A549 (cell line): ENCODE data around the gene CHST11.

Source experiments
- CEBPB ChIP-seq, 2 experiments: fragments of >200 bp in 1 of 2; sonication (Bioruptor Twin) in 1 of 2; formaldehyde crosslinking in 1 of 2; IDR thresholded peaks; 2 replicates each; pipeline ENCODE4 v1.6.1; 2012 to 2016
- CTCF ChIP-seq: fragments of >200 bp; sonication (Bioruptor Twin); formaldehyde crosslinking; IDR thresholded peaks from 3 replicates; pipeline ENCODE4 v1.5.1; 2016
- EP300 ChIP-seq, 2 experiments: fragments of >200 bp; sonication (Bioruptor Twin); formaldehyde crosslinking; IDR thresholded peaks; 2 replicates in 1 of 2; 3 replicates in 1 of 2; pipeline ENCODE4 v1.6.1; 2016 to 2017
- JUNB ChIP-seq: fragments of >200 bp; sonication (Bioruptor Twin); formaldehyde crosslinking; IDR thresholded peaks from 2 replicates; pipeline ENCODE4 v1.6.1; 2016
- MAX ChIP-seq: IDR thresholded peaks from 2 replicates; pipeline ENCODE4 v1.6.1; 2012
- POLR2A ChIP-seq: IDR thresholded peaks from 2 replicates; pipeline ENCODE4 v1.6.1; 2012; ENCODE audit warnings: mild to moderate bottlenecking, low read length
- POLR2AphosphoS2 ChIP-seq: conservative IDR thresholded peaks from 2 replicates; pipeline ENCODE4 v1.6.1; 2012; ENCODE audit warnings: low read length, improper control_type of control experiment, inconsistent platforms
- REST ChIP-seq: fragments of 200-600 bp; sonication (generic); IDR thresholded peaks from 2 replicates; pipeline ENCODE4 v1.6.1; 2016; ENCODE audit warnings: antibody characterized with exemption, mild to moderate bottlenecking, moderate library complexity
- SMC3 ChIP-seq: fragments of >200 bp; sonication (Bioruptor Twin); formaldehyde crosslinking; IDR thresholded peaks from 3 replicates; pipeline ENCODE4 v1.6.1; 2018; ENCODE audit warnings: inconsistent platforms
- ZFP36 ChIP-seq: fragments of 450-650 bp; IDR thresholded peaks from 2 replicates; pipeline ENCODE4 v1.6.1; 2014; ENCODE audit warnings: borderline replicate concordance; ENCODE audit not compliant: partially characterized antibody

- no peak for TF ChIP-seq CTCF
- TF ChIP-seq CEBPB (IDR thresholded peaks at IDR 0.05) = no peak
- no peak for TF ChIP-seq JUNB
- no peak for TF ChIP-seq ZFP36
- TF ChIP-seq POLR2AphosphoS2 = no peak
- no peak for TF ChIP-seq REST
- TF ChIP-seq EP300 (IDR thresholded peaks at IDR 0.05) = no peak
- TF ChIP-seq MAX = no peak
- no peak for TF ChIP-seq POLR2A
- TF ChIP-seq SMC3 = no peak
These were observed 284.3 kb downstream of the CHST11 start for GRCh38 chr12:104741077-104741476.
